HG03103 (cell line): ENCODE results near the gene TRMU.

ENCODE experiments used
- ATAC-seq: cut with Tn5 transposase; IDR thresholded peaks from one replicate; pipeline ENCODE4 v1.9.1; 2021; ENCODE audit warnings: low read depth; ENCODE audit not compliant: unreplicated experiment

The TRMU gene

DNA sequence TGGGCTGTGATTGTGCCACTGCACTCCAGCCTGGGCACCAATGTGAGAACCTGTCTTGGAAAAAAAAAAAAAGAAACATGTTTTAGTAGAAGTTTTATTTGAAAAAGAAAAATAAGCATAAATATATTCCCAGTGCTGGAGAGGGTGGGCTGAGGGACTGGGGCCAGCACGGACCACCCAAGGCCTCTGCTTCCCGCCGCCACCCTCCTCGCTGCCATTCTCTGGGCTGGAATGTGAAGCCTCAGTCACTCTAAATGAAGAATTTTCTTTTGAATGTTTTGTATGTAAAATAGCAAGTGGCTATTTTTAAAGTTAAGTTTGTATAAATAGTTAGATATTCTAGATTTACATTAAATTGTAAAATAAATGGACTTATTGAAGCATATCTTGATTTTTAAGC lies 5.1 kb upstream of the TRMU start:
- no peak for ATAC-seq

- no peak for ATAC-seq
Observed at GRCh38 chr22:46331496-46331895, 4.0 kb upstream of the TRMU start.

GRCh38 chr22:46336119-46337078 lies 885 bp downstream of the TRMU start:
- no peak for ATAC-seq

- no peak for ATAC-seq
Observed at GRCh38 chr22:46337870-46338269, 2.4 kb downstream of the TRMU start.

- ATAC-seq, result no peak
Observed at GRCh38 chr22:46338636-46339035, 3.1 kb downstream of the TRMU start.

GRCh38 chr22:46339956-46340355 lies 4.4 kb downstream of the TRMU start:
- no peak for ATAC-seq

GRCh38 chr22:46340676-46341075 lies 5.2 kb downstream of the TRMU start:
- no peak for ATAC-seq

DNA sequence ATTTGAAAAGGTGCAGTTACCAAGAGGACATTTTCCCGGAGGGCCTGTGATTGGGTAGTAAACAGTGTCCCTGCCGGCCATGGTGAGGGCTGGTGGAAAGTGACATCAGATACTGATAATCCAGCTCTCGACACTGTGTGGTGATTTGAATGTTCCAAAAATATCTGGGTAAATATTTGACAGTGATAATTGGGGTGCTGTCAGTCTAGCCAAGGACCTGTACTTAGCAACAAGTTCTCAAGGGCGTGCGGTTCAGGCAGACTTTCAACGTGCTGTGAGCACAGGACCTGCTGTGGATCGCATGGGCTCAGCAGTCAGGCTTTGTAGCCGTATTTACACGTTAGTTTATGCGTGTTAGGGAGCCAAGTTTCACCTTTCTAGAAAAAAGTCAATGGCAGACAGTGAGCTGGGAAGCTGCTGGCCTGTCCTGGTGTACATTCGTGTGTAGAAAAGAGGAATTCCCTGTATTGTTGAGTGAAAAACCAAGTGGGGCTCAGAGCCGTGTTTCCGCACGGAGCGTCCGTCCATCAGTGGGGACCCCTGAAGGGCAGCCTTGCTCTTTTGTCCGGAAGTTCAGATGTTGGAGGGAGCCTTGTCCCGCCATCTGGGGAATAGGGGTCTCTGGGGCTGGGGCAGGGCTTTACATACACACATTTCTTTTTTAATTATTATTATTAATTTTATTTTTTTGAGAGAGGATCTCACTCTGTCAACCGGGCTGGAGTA lies 11.3 kb downstream of the TRMU start:
- ATAC-seq, result no peak

DNA sequence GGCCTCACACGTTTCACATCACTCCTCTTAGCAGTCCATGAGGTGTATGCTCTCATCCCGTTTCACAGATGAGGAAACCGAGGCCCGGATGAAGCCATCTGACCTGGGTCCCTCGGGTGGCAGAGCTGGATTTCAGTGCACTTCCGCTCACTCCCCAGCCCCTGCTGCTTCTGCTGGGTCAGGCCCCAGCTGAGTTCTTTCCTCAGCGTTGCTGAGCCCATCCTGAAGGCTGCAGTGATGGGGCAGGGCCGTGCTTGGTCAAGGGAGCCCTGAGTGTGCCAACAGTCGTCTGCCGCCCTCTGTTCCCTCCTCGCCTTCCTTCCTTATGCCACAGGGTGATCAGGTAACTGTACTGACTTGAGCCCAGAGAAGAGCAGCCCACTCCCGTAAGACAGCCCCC lies 12.1 kb downstream of the TRMU start:
- no peak for ATAC-seq

DNA sequence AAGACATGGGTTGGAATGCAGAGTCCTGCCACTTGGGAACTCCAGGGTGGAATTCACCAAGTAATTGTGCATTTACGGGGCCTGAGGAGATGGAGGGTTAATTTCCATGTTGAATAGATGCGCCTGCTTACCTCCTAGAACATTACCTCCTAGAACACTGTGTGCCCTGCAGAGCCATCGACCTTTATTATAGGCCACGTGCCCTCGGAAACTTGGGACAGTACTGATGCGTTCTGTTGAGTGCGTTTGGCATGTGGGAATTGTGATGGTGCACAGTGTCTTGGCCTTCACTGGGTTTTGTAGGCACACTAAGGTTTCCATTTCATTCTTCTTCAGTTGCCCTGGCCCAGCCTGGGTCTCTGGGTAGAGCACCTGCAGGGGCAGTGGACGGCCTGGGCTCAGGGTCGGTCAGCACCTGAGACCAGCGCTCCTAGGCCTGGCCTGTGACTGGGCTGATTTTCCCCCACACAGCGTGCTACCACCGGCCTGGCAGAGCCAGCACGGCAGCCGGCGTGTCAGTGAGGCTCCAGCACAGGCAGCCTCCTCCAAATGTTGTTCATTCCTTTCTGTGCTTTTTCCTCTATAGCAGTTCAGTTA lies 12.7 kb downstream of the TRMU start:
- ATAC-seq, result no peak

GRCh38 chr22:46349238-46349637 lies 13.7 kb downstream of the TRMU start:
- ATAC-seq, result no peak

DNA sequence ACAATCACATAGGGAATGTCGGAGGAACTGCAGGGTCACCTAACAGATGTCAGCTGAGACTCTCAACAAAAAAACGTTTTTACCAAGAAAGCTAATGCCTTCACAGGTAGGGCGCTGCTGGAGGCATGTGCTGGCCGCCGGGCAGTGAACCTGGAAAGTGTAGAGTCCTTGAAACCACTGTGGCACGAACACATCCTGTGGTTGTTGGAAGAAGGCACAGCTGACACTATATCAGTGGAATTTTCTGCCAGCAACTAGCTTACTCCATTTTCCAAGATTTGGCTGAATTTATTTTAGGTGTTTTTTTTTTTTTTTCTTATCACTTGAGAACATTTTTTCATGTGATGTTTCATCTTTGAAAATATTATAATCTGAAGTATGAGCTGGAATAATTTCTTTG lies 14.2 kb downstream of the TRMU start:
- no peak for ATAC-seq

- no peak for ATAC-seq
Observed at GRCh38 chr22:46350121-46350520, 14.6 kb downstream of the TRMU start.

GRCh38 chr22:46350646-46351045 lies 15.1 kb downstream of the TRMU start:
- no peak for ATAC-seq

DNA sequence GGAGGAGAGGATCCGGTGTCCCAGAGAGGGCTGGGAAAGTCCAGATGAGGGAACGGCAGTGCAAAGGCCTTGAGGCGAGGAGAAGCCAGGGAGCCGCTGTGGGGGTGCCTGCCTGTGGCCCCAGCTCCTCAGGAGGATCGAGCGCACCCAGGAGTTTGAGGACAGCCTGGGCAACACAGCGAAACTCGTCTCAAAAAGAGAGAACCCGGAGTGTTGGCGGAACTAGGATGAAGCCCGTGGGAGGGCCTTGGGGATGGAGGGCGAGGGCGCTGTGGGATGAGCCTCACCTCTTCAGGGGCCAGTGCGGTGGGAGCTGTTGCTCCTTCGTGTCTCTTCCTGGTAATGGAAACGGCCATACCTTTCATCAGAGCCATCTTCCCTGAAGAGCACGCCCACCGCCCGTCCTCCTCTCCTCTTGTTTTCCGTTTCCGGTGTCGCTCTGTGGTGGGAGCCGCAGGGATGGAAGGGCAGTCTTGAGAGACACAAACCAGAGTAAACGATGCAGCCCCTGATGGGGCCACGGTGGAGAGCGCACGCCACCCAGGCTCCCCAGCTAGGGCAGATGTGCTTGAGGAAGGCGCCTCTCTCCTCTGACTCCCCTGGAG lies 15.7 kb downstream of the TRMU start:
- ATAC-seq, result no peak

DNA sequence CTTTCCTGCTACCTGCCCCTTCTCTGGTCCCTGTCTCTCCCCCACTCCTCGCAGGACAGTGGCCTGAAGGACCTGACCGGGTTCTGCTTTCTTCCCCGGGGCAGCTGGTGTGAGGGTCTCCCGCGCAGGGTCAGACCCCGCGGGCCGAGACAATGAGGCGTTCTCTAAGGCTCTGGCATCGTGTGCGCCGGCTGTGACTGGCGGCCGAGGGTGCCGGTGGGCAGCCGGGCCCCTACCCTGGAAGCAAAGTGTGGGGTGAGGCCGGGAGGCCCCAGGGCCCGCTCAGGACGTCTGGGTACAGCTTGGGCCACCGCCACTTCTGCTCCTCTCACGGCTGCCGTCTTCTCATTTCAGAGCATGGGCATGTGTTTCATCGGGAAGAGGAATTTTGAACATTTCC lies 16.3 kb downstream of the TRMU start:
- no peak for ATAC-seq

- ATAC-seq, result no peak
Observed at GRCh38 chr22:46352276-46352675, 16.8 kb downstream of the TRMU start.

- no peak for ATAC-seq
Observed at GRCh38 chr22:46352691-46353386, 17.3 kb downstream of the TRMU start.

GRCh38 chr22:46353483-46354105 lies 18.1 kb downstream of the TRMU start:
- ATAC-seq, result no peak
